Measurements from ENCODE around the gene PTPRB. TPM values are rescaled to one million over a fixed set of nuclear protein-coding genes. Genes with fewer than 3 reads are reported as not detected.

Gene PTPRB
- not detected for total RNA-seq
- total RNA-seq = 0 to 0.12 reads per million in 2 donors

- H3K4me1 Mint-ChIP-seq = peaks cover 2% of the 10 kb centered on the region
- no peak for DNase-seq
Measured at GRCh38 chr12:70637303-70638085, at the start of gene PTPRB. Gene PTPRB (minus strand): TSS chr12:70637429. CDS start chr12:70637395, 34 bp downstream.

GRCh38 chr12:70686907-70687306 is 49.7 kb upstream of the PTPRB start:
- H3K4me1 Mint-ChIP-seq = no peaks in the 10 kb centered on the region
- no peak overlapping the region for H3K4me3 Mint-ChIP-seq
- DNase-seq (no peak), ATAC-seq (no peak)
- H3K27ac Mint-ChIP-seq = no peak overlapping the region
- H3K27me3 Mint-ChIP-seq = peaks cover 12% of the 10 kb centered on the region
- H3K36me3 Mint-ChIP-seq (ENCODE audit: low read depth) = peaks cover 2% of the 10 kb centered on the region
- no peaks in the 10 kb centered on the region for H3K9me3 ChIP-seq (ENCODE audit: control insufficient read depth, low read length, poor library complexity, severe bottlenecking)

More at GRCh38 chr12:70637303-70638085, at the start of gene PTPRB:
- Mint-ChIP-seq H3K36me3 (ENCODE audit: low read depth) (no peaks in the 10 kb centered on the region), H3K4me3 (no peak within 1 kb of the TSS), H3K27me3 (peaks cover 36% of the 10 kb centered on the region), H3K27ac (no peak within 1 kb of the TSS)
- ATAC-seq = no peak
- no peaks in the 10 kb centered on the region for H3K9me3 ChIP-seq (ENCODE audit: control insufficient read depth, low read length, poor library complexity, severe bottlenecking)

- H3K9me3 ChIP-seq (ENCODE audit: control insufficient read depth, low read length, poor library complexity, severe bottlenecking) = no peaks in the 10 kb centered on the region
- Mint-ChIP-seq H3K27ac (no peak overlapping the region), H3K27me3 (peaks cover 10% of the 10 kb centered on the region), H3K4me1 (no peaks in the 10 kb centered on the region), H3K4me3 (no peak overlapping the region), H3K36me3 (ENCODE audit: low read depth) (peaks cover 2% of the 10 kb centered on the region)
- ATAC-seq = no peak
- no peak for DNase-seq
Measured at GRCh38 chr12:70686299-70686698, 49.1 kb upstream of the PTPRB start.

GRCh38 chr12:70683976-70684375 is 46.7 kb upstream of the PTPRB start:
- DNase-seq = no peak
- Mint-ChIP-seq H3K27ac (no peak overlapping the region), H3K36me3 (ENCODE audit: low read depth) (peaks cover 2% of the 10 kb centered on the region)

GRCh38 chr12:70671698-70672097 is 34.5 kb upstream of the PTPRB start:
- no peak for DNase-seq
- Mint-ChIP-seq H3K4me3 (no peak overlapping the region), H3K27ac (no peak overlapping the region), H3K36me3 (ENCODE audit: low read depth) (no peaks in the 10 kb centered on the region), H3K4me1 (no peaks in the 10 kb centered on the region), H3K27me3 (peaks cover 11% of the 10 kb centered on the region)
- H3K9me3 ChIP-seq (ENCODE audit: control insufficient read depth, low read length, poor library complexity, severe bottlenecking) = no peaks in the 10 kb centered on the region
- no peak for ATAC-seq

More at GRCh38 chr12:70683976-70684375, 46.7 kb upstream of the PTPRB start:
- Mint-ChIP-seq H3K4me3 (no peak overlapping the region), H3K4me1 (no peaks in the 10 kb centered on the region), H3K27me3 (peaks cover 9% of the 10 kb centered on the region)
- no peaks in the 10 kb centered on the region for H3K9me3 ChIP-seq (ENCODE audit: control insufficient read depth, low read length, poor library complexity, severe bottlenecking)
- no peak for ATAC-seq

GRCh38 chr12:70670948-70671347 is 33.7 kb upstream of the PTPRB start:
- no peaks in the 10 kb centered on the region for H3K36me3 Mint-ChIP-seq (ENCODE audit: low read depth)
- no peak for ATAC-seq
- no peak overlapping the region for H3K4me3 Mint-ChIP-seq
- DNase-seq = no peak
- H3K27ac Mint-ChIP-seq = no peak overlapping the region
- H3K9me3 ChIP-seq (ENCODE audit: control insufficient read depth, low read length, poor library complexity, severe bottlenecking) = no peaks in the 10 kb centered on the region
- H3K27me3 Mint-ChIP-seq = peaks cover 11% of the 10 kb centered on the region
- H3K4me1 Mint-ChIP-seq = no peaks in the 10 kb centered on the region

GRCh38 chr12:70667253-70667652 is 30.0 kb upstream of the PTPRB start:
- Mint-ChIP-seq H3K4me1 (no peaks in the 10 kb centered on the region), H3K27ac (no peak overlapping the region), H3K36me3 (ENCODE audit: low read depth) (no peaks in the 10 kb centered on the region), H3K4me3 (no peak overlapping the region), H3K27me3 (peaks cover 7% of the 10 kb centered on the region)
- no peaks in the 10 kb centered on the region for H3K9me3 ChIP-seq (ENCODE audit: control insufficient read depth, low read length, poor library complexity, severe bottlenecking)
- DNase-seq (no peak), ATAC-seq (no peak)

GRCh38 chr12:70666364-70666763 is 29.1 kb upstream of the PTPRB start:
- Mint-ChIP-seq H3K4me1 (no peaks in the 10 kb centered on the region), H3K27me3 (no peaks in the 10 kb centered on the region), H3K36me3 (ENCODE audit: low read depth) (no peaks in the 10 kb centered on the region), H3K27ac (no peak overlapping the region), H3K4me3 (no peak overlapping the region)
- ATAC-seq (no peak), DNase-seq (no peak)
- H3K9me3 ChIP-seq (ENCODE audit: control insufficient read depth, low read length, poor library complexity, severe bottlenecking) = no peaks in the 10 kb centered on the region

- Mint-ChIP-seq H3K36me3 (ENCODE audit: low read depth) (no peaks in the 10 kb centered on the region), H3K27me3 (no peaks in the 10 kb centered on the region), H3K4me3 (no peak overlapping the region), H3K27ac (no peak overlapping the region), H3K4me1 (no peaks in the 10 kb centered on the region)
- no peaks in the 10 kb centered on the region for H3K9me3 ChIP-seq (ENCODE audit: control insufficient read depth, low read length, poor library complexity, severe bottlenecking)
- DNase-seq = no peak
- no peak for ATAC-seq
Measured at GRCh38 chr12:70664465-70664881, 27.2 kb upstream of the PTPRB start.

- no peak overlapping the region for H3K27ac Mint-ChIP-seq
- H3K4me1 Mint-ChIP-seq = no peaks in the 10 kb centered on the region
Measured at GRCh38 chr12:70663838-70664237, 26.6 kb upstream of the PTPRB start.

GRCh38 chr12:70661466-70662161 is 24.4 kb upstream of the PTPRB start:
- no peaks in the 10 kb centered on the region for H3K9me3 ChIP-seq (ENCODE audit: control insufficient read depth, low read length, poor library complexity, severe bottlenecking)
- Mint-ChIP-seq H3K4me3 (no peak overlapping the region), H3K36me3 (ENCODE audit: low read depth) (no peaks in the 10 kb centered on the region), H3K4me1 (no peaks in the 10 kb centered on the region), H3K27me3 (no peaks in the 10 kb centered on the region), H3K27ac (no peak overlapping the region)
- ATAC-seq (no peak), DNase-seq (no peak)

More at GRCh38 chr12:70663838-70664237, 26.6 kb upstream of the PTPRB start:
- no peak for DNase-seq
- ATAC-seq = no peak
- H3K9me3 ChIP-seq (ENCODE audit: control insufficient read depth, low read length, poor library complexity, severe bottlenecking) = no peaks in the 10 kb centered on the region
- Mint-ChIP-seq H3K36me3 (ENCODE audit: low read depth) (no peaks in the 10 kb centered on the region), H3K4me3 (no peak overlapping the region), H3K27me3 (no peaks in the 10 kb centered on the region)

- Mint-ChIP-seq H3K27ac (no peak overlapping the region), H3K27me3 (no peaks in the 10 kb centered on the region), H3K4me3 (no peak overlapping the region), H3K4me1 (no peaks in the 10 kb centered on the region), H3K36me3 (ENCODE audit: low read depth) (no peaks in the 10 kb centered on the region)
- H3K9me3 ChIP-seq (ENCODE audit: control insufficient read depth, low read length, poor library complexity, severe bottlenecking) = no peaks in the 10 kb centered on the region
- no peak for DNase-seq
- no peak for ATAC-seq
Measured at GRCh38 chr12:70660620-70661219, 23.5 kb upstream of the PTPRB start.

GRCh38 chr12:70660002-70660604 is 22.9 kb upstream of the PTPRB start:
- Mint-ChIP-seq H3K4me3 (no peak overlapping the region), H3K27me3 (no peaks in the 10 kb centered on the region), H3K27ac (no peak overlapping the region), H3K36me3 (ENCODE audit: low read depth) (no peaks in the 10 kb centered on the region), H3K4me1 (no peaks in the 10 kb centered on the region)
- no peak for DNase-seq
- no peak for ATAC-seq
- H3K9me3 ChIP-seq (ENCODE audit: control insufficient read depth, low read length, poor library complexity, severe bottlenecking) = no peaks in the 10 kb centered on the region
